Mesothelial cell of epicardium (in vitro differentiated cells): Measurements from ENCODE around the gene RRBP1. TPM values are rescaled to one million over a fixed set of nuclear protein-coding genes. Genes with fewer than 3 reads are reported as not detected.

Experiments
- DNase-seq, 2 experiments: peaks; one replicate each; pipeline ENCODE4 v3.0.0; 2021; ENCODE audit warnings: low spot score in 2 of 2; ENCODE audit not compliant: unreplicated experiment in 2 of 2
- H3K27ac Mint-ChIP-seq: 2 replicates; pipeline ENCODE4 v1.8.0; 2021; ENCODE audit warnings: mixed read lengths
- H3K27me3 Mint-ChIP-seq: 2 replicates; pipeline ENCODE4 v1.8.0; 2021; ENCODE audit warnings: low read depth, mixed read lengths
- H3K36me3 Mint-ChIP-seq: 2 replicates; pipeline ENCODE4 v1.8.0; 2021; ENCODE audit warnings: mixed read lengths
- H3K4me1 Mint-ChIP-seq: 2 replicates; pipeline ENCODE4 v1.8.0; 2021; ENCODE audit warnings: mixed read lengths
- H3K4me3 Mint-ChIP-seq: 2 replicates; pipeline ENCODE4 v1.8.0; 2021; ENCODE audit warnings: mild to moderate bottlenecking, moderate library complexity, mixed read lengths
- H3K9me3 Mint-ChIP-seq: 2 replicates; pipeline ENCODE4 v1.8.0; 2021; ENCODE audit warnings: mixed read lengths
- CTCF ChIP-seq: fragments of 200-600 bp; sonication (generic); IDR thresholded peaks from one replicate; pipeline ENCODE4 v1.5.0; 2021; ENCODE audit warnings: antibody characterized with exemption; ENCODE audit not compliant: unreplicated experiment
- total RNA-seq: library from RNA; stranded (reverse); gene quantifications from 3 replicates; pipeline ENCODE4 v1.2.1, GENCODE V29; 2021

RRBP1 gene
- total RNA-seq, 1 donor from 2014 or later = 211 TPM

GRCh38 chr20:17651760-17652388, 30.2 kb downstream of the RRBP1 start:
- Mint-ChIP-seq H3K36me3 (peaks cover 8% of the 10 kb centered on the region), H3K27ac (peak overlapping the region; percentile 34), H3K9me3 (no peaks in the 10 kb centered on the region), H3K27me3 (no peaks in the 10 kb centered on the region), H3K4me1 (peaks cover 27% of the 10 kb centered on the region), H3K4me3 (no peak overlapping the region)
- DNase-seq = peak in 1 of 2 experiments; percentile 5
- TF ChIP-seq CTCF = no peak

GRCh38 chr20:17651129-17651759, 30.8 kb downstream of the RRBP1 start:
- H3K4me1 Mint-ChIP-seq = peaks cover 34% of the 10 kb centered on the region
- no peak overlapping the region for H3K4me3 Mint-ChIP-seq
- peak in 1 of 2 experiments; percentile 1 for DNase-seq
- no peak for TF ChIP-seq CTCF
- peak overlapping the region; percentile 26 for H3K27ac Mint-ChIP-seq
- no peaks in the 10 kb centered on the region for H3K27me3 Mint-ChIP-seq
- H3K36me3 Mint-ChIP-seq = peaks cover 4% of the 10 kb centered on the region
- H3K9me3 Mint-ChIP-seq = no peaks in the 10 kb centered on the region

GRCh38 chr20:17650301-17651128, 31.5 kb downstream of the RRBP1 start:
- H3K9me3 Mint-ChIP-seq = no peaks in the 10 kb centered on the region
- peak overlapping the region; percentile 34 for H3K27ac Mint-ChIP-seq
- peak in 1 of 2 experiments; percentile 3 for DNase-seq
- peaks cover 35% of the 10 kb centered on the region for H3K4me1 Mint-ChIP-seq
- H3K4me3 Mint-ChIP-seq = no peak overlapping the region
- H3K27me3 Mint-ChIP-seq = no peaks in the 10 kb centered on the region
- no peak for TF ChIP-seq CTCF
- H3K36me3 Mint-ChIP-seq = peaks cover 4% of the 10 kb centered on the region

GRCh38 chr20:17648791-17649730, 33.0 kb downstream of the RRBP1 start:
- Mint-ChIP-seq H3K36me3 (peaks cover under 1% of the 10 kb centered on the region), H3K27me3 (no peaks in the 10 kb centered on the region), H3K4me3 (no peak overlapping the region), H3K4me1 (peaks cover 29% of the 10 kb centered on the region), H3K9me3 (no peaks in the 10 kb centered on the region), H3K27ac (peak overlapping the region; percentile 54)
- no peak for DNase-seq
- TF ChIP-seq CTCF = peak; percentile 35

- Mint-ChIP-seq H3K4me1 (peaks cover 29% of the 10 kb centered on the region), H3K36me3 (no peaks in the 10 kb centered on the region), H3K9me3 (no peaks in the 10 kb centered on the region), H3K4me3 (no peak overlapping the region), H3K27me3 (no peaks in the 10 kb centered on the region), H3K27ac (no peak overlapping the region)
- DNase-seq = no peak
- TF ChIP-seq CTCF = no peak
These were observed 33.8 kb downstream of the RRBP1 start for GRCh38 chr20:17648315-17648646.
